Thyroid gland (tissue), 4 donors: ENCODE measurements around the gene ADAMTSL4.

Experiments used
- POLR2A ChIP-seq, 2 donors: fragments of 450-650 bp; IDR thresholded peaks; one replicate each; pipeline ENCODE4 v1.6.1; 2017; ENCODE audit warnings: antibody characterized with exemption in 2 of 2, mild to moderate bottlenecking in 2 of 2, moderate library complexity in 1 of 2
- TF ChIP-seq, protein P1 (sequence below), 6 experiments: fragments of 200-600 bp in 3 of 6; fragments of 450-650 bp in 3 of 6; sonication (generic) in 3 of 6; IDR thresholded peaks; one replicate each; pipeline ENCODE4 v1.5.1; 2016 to 2019; ENCODE audit warnings: antibody characterized with exemption in 6 of 6, mild to moderate bottlenecking in 2 of 6, inconsistent platforms in 1 of 6, moderate library complexity in 1 of 6

DNA sequence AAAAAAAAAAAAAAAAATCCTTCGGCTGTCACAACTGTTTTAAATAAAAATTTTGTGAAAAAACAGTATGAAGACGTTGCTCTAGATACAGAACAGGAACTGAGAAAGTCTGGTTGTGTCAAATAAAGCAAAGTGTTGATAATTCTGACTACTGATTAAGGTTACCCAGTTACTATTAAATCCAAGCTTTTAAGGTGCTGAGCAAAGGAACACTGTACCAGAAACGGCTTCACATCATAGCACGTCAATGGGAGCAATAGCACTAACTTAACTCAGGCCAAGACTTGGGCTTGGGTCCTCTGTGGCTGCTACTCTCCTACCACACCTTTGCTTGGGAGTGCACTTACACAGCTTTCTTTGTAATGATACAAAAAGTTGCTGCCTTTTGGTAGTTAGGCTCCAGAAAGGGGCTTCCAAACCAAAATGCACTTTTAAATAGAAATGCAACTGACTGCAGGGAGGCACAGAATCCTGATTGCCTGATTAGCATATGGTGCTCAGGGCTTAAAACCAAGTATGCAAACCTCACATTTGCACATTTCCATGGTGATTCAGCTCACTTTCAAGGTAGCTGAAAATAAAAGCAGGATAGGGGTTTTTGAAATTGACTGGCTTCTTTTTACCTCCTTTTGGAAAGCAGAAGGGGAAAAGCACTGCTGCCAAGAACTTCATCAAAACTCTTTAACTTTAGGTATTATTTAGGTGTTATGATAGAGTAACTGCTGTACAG is 23.9 kb downstream of the ADAMTSL4 start:
- TF ChIP-seq, protein P1, sequence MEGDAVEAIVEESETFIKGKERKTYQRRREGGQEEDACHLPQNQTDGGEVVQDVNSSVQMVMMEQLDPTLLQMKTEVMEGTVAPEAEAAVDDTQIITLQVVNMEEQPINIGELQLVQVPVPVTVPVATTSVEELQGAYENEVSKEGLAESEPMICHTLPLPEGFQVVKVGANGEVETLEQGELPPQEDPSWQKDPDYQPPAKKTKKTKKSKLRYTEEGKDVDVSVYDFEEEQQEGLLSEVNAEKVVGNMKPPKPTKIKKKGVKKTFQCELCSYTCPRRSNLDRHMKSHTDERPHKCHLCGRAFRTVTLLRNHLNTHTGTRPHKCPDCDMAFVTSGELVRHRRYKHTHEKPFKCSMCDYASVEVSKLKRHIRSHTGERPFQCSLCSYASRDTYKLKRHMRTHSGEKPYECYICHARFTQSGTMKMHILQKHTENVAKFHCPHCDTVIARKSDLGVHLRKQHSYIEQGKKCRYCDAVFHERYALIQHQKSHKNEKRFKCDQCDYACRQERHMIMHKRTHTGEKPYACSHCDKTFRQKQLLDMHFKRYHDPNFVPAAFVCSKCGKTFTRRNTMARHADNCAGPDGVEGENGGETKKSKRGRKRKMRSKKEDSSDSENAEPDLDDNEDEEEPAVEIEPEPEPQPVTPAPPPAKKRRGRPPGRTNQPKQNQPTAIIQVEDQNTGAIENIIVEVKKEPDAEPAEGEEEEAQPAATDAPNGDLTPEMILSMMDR (IDR thresholded peaks at IDR 0.05): no peak
- TF ChIP-seq POLR2A (IDR thresholded peaks at IDR 0.05): no peak
